Mesendoderm (in vitro differentiated cells): Measurements from ENCODE around the gene ZNRF2. TPM values are rescaled to one million over a fixed set of nuclear protein-coding genes. Genes with fewer than 3 reads are reported as not detected.

Source experiments
- DNase-seq: peaks from one replicate; pipeline ENCODE4 v3.0.0; 2013
- H2AK5ac ChIP-seq: 2 replicates; pipeline ENCODE4 v1.6.1; 2013; ENCODE audit warnings: low read length, inconsistent platforms
- H2BK120ac ChIP-seq: 2 replicates; pipeline ENCODE4 v1.6.1; 2013; ENCODE audit warnings: low read depth, mild to moderate bottlenecking, low read length, moderate library complexity, mixed read lengths
- H2BK15ac ChIP-seq: replicated peaks from 2 replicates; pipeline ENCODE4 v1.6.1; 2013; ENCODE audit warnings: low read depth, mild to moderate bottlenecking, moderate library complexity
- H2BK5ac ChIP-seq: 2 replicates; pipeline ENCODE4 v1.6.1; 2013; ENCODE audit warnings: low read length, inconsistent platforms
- H3K18ac ChIP-seq: 2 replicates; pipeline ENCODE4 v1.6.1; 2013; ENCODE audit warnings: mild to moderate bottlenecking, low read length, mixed read lengths
- H3K23ac ChIP-seq: one replicate; pipeline ENCODE4 v1.6.1; 2013; ENCODE audit warnings: low read length
- H3K27ac ChIP-seq: 2 replicates; pipeline ENCODE4 v1.5.1; 2013; ENCODE audit warnings: low read depth, mild to moderate bottlenecking, inconsistent platforms, low read length, moderate library complexity
- H3K27me3 ChIP-seq: 2 replicates; pipeline ENCODE4 v1.6.1; 2013; ENCODE audit warnings: low read length, control low read depth, mild to moderate bottlenecking, inconsistent platforms; ENCODE audit not compliant: insufficient read depth, poor library complexity
- H3K36me3 ChIP-seq: 2 replicates; pipeline ENCODE4 v1.6.1; 2013; ENCODE audit warnings: low read length, inconsistent platforms; ENCODE audit not compliant: control insufficient read depth, insufficient read depth
- H3K4ac ChIP-seq: one replicate; pipeline ENCODE4 v1.6.1; 2013; ENCODE audit warnings: low read depth, mild to moderate bottlenecking, low read length, moderate library complexity
- H3K4me1 ChIP-seq: 2 replicates; pipeline ENCODE4 v1.6.1; 2013; ENCODE audit warnings: low read depth, low read length, inconsistent platforms; ENCODE audit not compliant: control insufficient read depth
- H3K4me2 ChIP-seq: 2 replicates; pipeline ENCODE4 v1.6.1; 2013; ENCODE audit warnings: low read length
- H3K4me3 ChIP-seq: 2 replicates; pipeline ENCODE4 v1.5.1; 2013; ENCODE audit warnings: mild to moderate bottlenecking, low read length
- H3K56ac ChIP-seq: one replicate; pipeline ENCODE4 v1.6.1; 2013; ENCODE audit warnings: low read length
- H3K79me1 ChIP-seq: 2 replicates; pipeline ENCODE4 v1.6.1; 2013; ENCODE audit warnings: low read length, inconsistent platforms
- H3K79me2 ChIP-seq: 2 replicates; pipeline ENCODE4 v1.6.1; 2013; ENCODE audit warnings: mild to moderate bottlenecking, low read length; ENCODE audit not compliant: control insufficient read depth, insufficient read depth
- H3K9ac ChIP-seq: 2 replicates; pipeline ENCODE4 v1.6.1; 2013; ENCODE audit warnings: low read length, inconsistent platforms
- H4K5ac ChIP-seq: one replicate; pipeline ENCODE4 v1.6.1; 2013; ENCODE audit warnings: low read length
- H4K8ac ChIP-seq: one replicate; pipeline ENCODE4 v1.6.1; 2013; ENCODE audit warnings: low read depth, mild to moderate bottlenecking, control low read depth, low read length, moderate library complexity
- WGBS: extraction: QIAGEN DNeasy Blood & Tissue Kit; methylation state at CpG from one replicate; pipeline ENCODE4 v1.1.7; 2013; ENCODE audit warnings: low lambda C conversion rate, missing lambda C conversion rate; ENCODE audit not compliant: insufficient coverage; ENCODE audit errors: extremely low coverage; 5-methylcytosine and 5-hydroxymethylcytosine counted together
- polyA plus RNA-seq, 2 experiments: library from polyadenylated mRNA; stranded (reverse); fragments of 200-250 nt; gene quantifications; one replicate each; pipeline ENCODE4 v1.2.3, GENCODE V29; 2013

Gene ZNRF2
- 6.0 TPM for polyA plus RNA-seq (2013, experiment 1 of 2)
- 5.9 TPM for polyA plus RNA-seq (2013, experiment 2 of 2)

- Histone ChIP-seq H3K4me1 (no peaks in the 10 kb centered on the region), H2BK120ac (no peak within 1 kb of the TSS), H2BK15ac (no peak within 1 kb of the TSS), H3K36me3 (no peaks in the 10 kb centered on the region), H3K27ac (peak within 1 kb of the TSS; percentile 89), H4K8ac (no peak within 1 kb of the TSS), H2AK5ac (no peak within 1 kb of the TSS), H3K79me1 (no peaks in the 10 kb centered on the region), H3K18ac (peak within 1 kb of the TSS; percentile 42), H3K27me3 (no peaks in the 10 kb centered on the region), H3K23ac (no peak within 1 kb of the TSS), H3K4ac (peak within 1 kb of the TSS; percentile 72), H3K79me2 (no peaks in the 10 kb centered on the region), H3K4me2 (peak within 1 kb of the TSS; percentile 29), H3K9ac (peak within 1 kb of the TSS; percentile 40), H3K56ac (peak within 1 kb of the TSS; percentile 80), H2BK5ac (no peak within 1 kb of the TSS), H3K4me3 (peak within 1 kb of the TSS; percentile 47), H4K5ac (no peak within 1 kb of the TSS)
- DNase-seq: peak; percentile 99
- WGBS: no CpG with 5 or more reads among the region's 96 CpGs
Measured at GRCh38 chr7:30284298-30285066, at the start of gene ZNRF2. ZNRF2 (plus strand) TSS chr7:30284597; CDS start chr7:30285358, 761 bp downstream.

- Histone ChIP-seq H2BK120ac (no peak overlapping the region), H3K27ac (no peak overlapping the region), H2BK5ac (no peak overlapping the region), H3K18ac (no peak overlapping the region), H3K4me3 (no peak overlapping the region), H3K4ac (no peak overlapping the region), H3K9ac (no peak overlapping the region), H3K27me3 (no peaks in the 10 kb centered on the region), H3K79me2 (no peaks in the 10 kb centered on the region), H3K4me2 (no peak overlapping the region), H3K56ac (no peak overlapping the region), H3K23ac (no peak overlapping the region), H3K36me3 (no peaks in the 10 kb centered on the region), H3K79me1 (no peaks in the 10 kb centered on the region), H3K4me1 (no peaks in the 10 kb centered on the region), H4K5ac (no peak overlapping the region), H4K8ac (no peak overlapping the region), H2BK15ac (no peak overlapping the region), H2AK5ac (no peak overlapping the region)
- DNase-seq: no peak
- WGBS: no CpG with 5 or more reads among the region's 1 CpG
Measured at GRCh38 chr7:30237271-30237695, 47.1 kb upstream of the ZNRF2 start.

GRCh38 chr7:30238721-30239441 lies 45.5 kb upstream of the ZNRF2 start:
- Histone ChIP-seq H2BK5ac (no peak overlapping the region), H2BK120ac (no peak overlapping the region), H3K27me3 (no peaks in the 10 kb centered on the region), H3K27ac (no peak overlapping the region), H4K8ac (no peak overlapping the region), H3K23ac (no peak overlapping the region), H3K79me1 (no peaks in the 10 kb centered on the region), H2BK15ac (no peak overlapping the region), H4K5ac (no peak overlapping the region), H3K9ac (no peak overlapping the region), H3K4ac (no peak overlapping the region), H3K36me3 (no peaks in the 10 kb centered on the region), H3K4me2 (no peak overlapping the region), H3K4me3 (no peak overlapping the region), H3K79me2 (no peaks in the 10 kb centered on the region), H2AK5ac (no peak overlapping the region), H3K56ac (no peak overlapping the region), H3K18ac (no peak overlapping the region), H3K4me1 (no peaks in the 10 kb centered on the region)
- no peak for DNase-seq

GRCh38 chr7:30240106-30240800 lies 44.1 kb upstream of the ZNRF2 start:
- Histone ChIP-seq H3K56ac (no peak overlapping the region), H4K8ac (no peak overlapping the region), H2BK120ac (no peak overlapping the region), H3K9ac (no peak overlapping the region), H3K79me1 (no peaks in the 10 kb centered on the region), H4K5ac (no peak overlapping the region), H3K36me3 (no peaks in the 10 kb centered on the region), H3K4me3 (no peak overlapping the region), H3K18ac (no peak overlapping the region), H2BK5ac (no peak overlapping the region), H3K27ac (no peak overlapping the region), H3K4me2 (no peak overlapping the region), H3K4me1 (no peaks in the 10 kb centered on the region), H2BK15ac (no peak overlapping the region), H3K79me2 (no peaks in the 10 kb centered on the region), H3K23ac (no peak overlapping the region), H3K27me3 (no peaks in the 10 kb centered on the region), H3K4ac (no peak overlapping the region), H2AK5ac (no peak overlapping the region)
- DNase-seq: peak; percentile 19
- no CpG with 5 or more reads among the region's 6 CpGs for WGBS

GRCh38 chr7:30241767-30242166 lies 42.6 kb upstream of the ZNRF2 start:
- Histone ChIP-seq H3K79me1 (no peaks in the 10 kb centered on the region), H2BK15ac (no peak overlapping the region), H4K5ac (no peak overlapping the region), H2BK5ac (no peak overlapping the region), H3K4me1 (no peaks in the 10 kb centered on the region), H3K56ac (no peak overlapping the region), H3K4ac (no peak overlapping the region), H3K27ac (no peak overlapping the region), H3K18ac (no peak overlapping the region), H3K9ac (no peak overlapping the region), H3K36me3 (no peaks in the 10 kb centered on the region), H2BK120ac (no peak overlapping the region), H3K4me3 (no peak overlapping the region), H3K79me2 (no peaks in the 10 kb centered on the region), H4K8ac (no peak overlapping the region), H3K23ac (no peak overlapping the region), H3K27me3 (no peaks in the 10 kb centered on the region), H2AK5ac (no peak overlapping the region), H3K4me2 (no peak overlapping the region)
- WGBS: no CpG with 5 or more reads among the region's 2 CpGs
- DNase-seq: no peak
